ENCODE measurements around the gene ZNF80. TPM values are rescaled to one million over a fixed set of nuclear protein-coding genes. Genes with fewer than 3 reads are reported as not detected.

The ZNF80 gene
- total RNA-seq, 2 donors from 2014 or later = 0.40 TPM; not detected in 1

Other genes starting within 250 kb of the ZNF80 start
- 1 to 10 TPM; 3.0 to 3.6 TPM for gene CCDC191, start 181.1 kb downstream of the ZNF80 start, total RNA-seq
- 10 to 100 TPM; 39.2 to 64.0 TPM for gene QTRT2, start 180.8 kb downstream of the ZNF80 start, total RNA-seq
- not detected for gene DRD3, start 58.5 kb downstream of the ZNF80 start, total RNA-seq
- 10 to 100 TPM; 13.7 to 15.7 TPM for gene TIGIT, start 56.5 kb upstream of the ZNF80 start, total RNA-seq